ENCODE data around the gene RIMKLA. TPM values are rescaled to one million over a fixed set of nuclear protein-coding genes. Genes with fewer than 3 reads are reported as not detected.

RIMKLA gene
- total RNA-seq, 2 experiments from 2014 or later: 1.2 TPM

DNA sequence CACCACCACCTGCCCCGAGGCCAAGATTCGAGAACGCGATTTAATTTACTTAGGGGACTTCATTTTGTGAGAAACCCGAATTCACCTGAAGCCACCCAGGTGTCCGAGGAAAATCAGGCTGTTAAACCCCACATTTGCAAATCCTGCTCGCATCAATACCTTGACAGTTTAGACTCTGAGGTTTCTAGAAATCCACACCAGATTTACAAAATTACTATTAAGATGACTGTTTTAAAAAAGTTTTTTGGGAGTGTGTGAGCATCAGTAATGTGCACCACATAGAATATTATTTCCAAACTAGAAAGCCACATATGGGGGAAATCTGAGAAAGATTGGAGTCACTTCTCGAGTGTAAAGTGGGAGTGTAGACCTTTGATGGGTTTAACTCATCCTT lies 685 bp downstream of the RIMKLA start:
- intact Hi-C loops (cut with micrococcal nuclease): no loop called here
- Mint-ChIP-seq H3K9me3 (no peaks in the 10 kb centered on the region), H3K4me1 (ENCODE audit: low read depth) (peaks cover 2% of the 10 kb centered on the region), H3K27me3 (ENCODE audit: low read depth) (peaks cover 39% of the 10 kb centered on the region), H3K4me3 (peak overlapping the region; percentile 64), H3K36me3 (ENCODE audit: low read depth) (no peaks in the 10 kb centered on the region), H3K27ac (no peak overlapping the region)
- CTCF ChIA-PET: no interaction called here
- DNase-seq: no peak

DNA sequence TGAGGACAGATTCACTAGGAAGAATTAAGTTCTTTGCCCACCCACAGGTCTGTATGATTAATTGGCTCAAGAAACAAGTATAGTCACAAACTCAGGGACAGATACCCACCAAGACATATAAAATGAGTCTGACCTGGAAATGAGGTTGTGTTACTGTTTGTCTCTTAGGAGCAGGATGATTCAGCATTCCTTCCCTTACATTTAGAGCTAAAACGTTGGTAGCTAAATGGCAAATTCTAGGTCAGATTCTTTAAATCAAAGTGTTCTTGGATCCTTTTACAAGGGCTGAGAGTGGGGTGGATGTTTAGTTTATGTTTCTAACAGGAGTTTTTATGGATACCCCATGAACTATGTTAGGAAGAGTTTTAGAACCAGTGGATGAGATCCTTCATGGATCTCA lies 4.7 kb downstream of the RIMKLA start:
- H3K27me3 Mint-ChIP-seq (ENCODE audit: low read depth): peaks cover 30% of the 10 kb centered on the region
- no peak overlapping the region for H3K27ac Mint-ChIP-seq
- no peaks in the 10 kb centered on the region for H3K9me3 Mint-ChIP-seq
- intact Hi-C loops (cut with micrococcal nuclease): no loop called here
- no peaks in the 10 kb centered on the region for H3K36me3 Mint-ChIP-seq (ENCODE audit: low read depth)
- CTCF ChIA-PET: interaction anchor here (0.5 kb wide), 2 partner anchors 13 to 238 kb away, joined by 3 read pairs; no protein-coding TSS in a partner anchor
- DNase-seq: no peak
- peaks cover 2% of the 10 kb centered on the region for H3K4me1 Mint-ChIP-seq (ENCODE audit: low read depth)
- H3K4me3 Mint-ChIP-seq: no peak overlapping the region

DNA sequence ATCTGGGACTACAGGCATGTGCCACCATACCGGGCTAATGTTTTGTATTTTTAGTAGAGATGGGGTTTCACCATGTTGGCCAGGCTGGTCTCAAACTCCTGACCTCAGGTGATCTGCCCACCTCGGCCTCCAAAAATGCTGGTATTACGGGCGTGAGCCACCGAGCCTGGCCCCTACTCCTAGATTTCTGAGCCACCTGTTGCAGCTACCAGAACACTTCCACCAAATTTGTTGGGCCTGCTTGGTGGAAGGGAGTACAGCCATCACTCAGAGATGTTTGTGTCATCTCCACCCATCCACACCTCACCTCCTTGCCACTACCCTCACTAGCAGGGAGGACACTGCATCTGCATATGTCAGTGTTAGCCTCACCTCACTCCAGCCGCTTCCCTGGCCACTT lies 5.5 kb downstream of the RIMKLA start:
- Mint-ChIP-seq H3K4me3 (no peak overlapping the region), H3K4me1 (ENCODE audit: low read depth) (peaks cover 2% of the 10 kb centered on the region), H3K27me3 (ENCODE audit: low read depth) (peaks cover 29% of the 10 kb centered on the region), H3K27ac (no peak overlapping the region), H3K9me3 (no peaks in the 10 kb centered on the region), H3K36me3 (ENCODE audit: low read depth) (no peaks in the 10 kb centered on the region)
- intact Hi-C loops (cut with micrococcal nuclease): no loop called here
- no peak for DNase-seq
- CTCF ChIA-PET: no interaction called here

DNA sequence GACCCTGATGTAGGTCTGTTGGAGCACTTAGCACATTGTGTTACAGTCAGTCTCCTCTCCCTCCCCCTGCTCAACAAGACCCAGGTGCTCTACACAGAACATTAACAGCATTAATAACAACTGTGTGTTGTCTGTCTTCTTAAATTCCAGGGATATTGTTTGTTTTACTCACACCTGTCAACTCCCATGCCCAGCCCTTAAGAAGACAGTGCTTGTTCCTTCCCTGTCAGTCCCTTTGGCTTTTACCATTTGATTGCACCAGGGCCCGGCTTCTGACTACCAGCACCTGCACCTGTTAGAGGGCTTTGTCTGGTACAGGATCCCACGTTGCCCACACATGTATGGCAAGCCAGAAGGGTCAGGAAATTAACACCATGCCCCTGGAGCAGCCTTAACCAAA lies 11.7 kb downstream of the RIMKLA start:
- H3K36me3 Mint-ChIP-seq (ENCODE audit: low read depth): no peaks in the 10 kb centered on the region
- CTCF ChIA-PET: no interaction called here
- no peaks in the 10 kb centered on the region for H3K27me3 Mint-ChIP-seq (ENCODE audit: low read depth)
- no peak overlapping the region for H3K27ac Mint-ChIP-seq
- no peak overlapping the region for H3K4me3 Mint-ChIP-seq
- DNase-seq: no peak
- no peaks in the 10 kb centered on the region for H3K9me3 Mint-ChIP-seq
- H3K4me1 Mint-ChIP-seq (ENCODE audit: low read depth): peaks cover 10% of the 10 kb centered on the region
- intact Hi-C loops (cut with micrococcal nuclease): loop anchor here (2.0 kb wide), 1 partner anchor 65 kb away; the partner anchor contains the start of genes PPCS and ZMYND12

DNA sequence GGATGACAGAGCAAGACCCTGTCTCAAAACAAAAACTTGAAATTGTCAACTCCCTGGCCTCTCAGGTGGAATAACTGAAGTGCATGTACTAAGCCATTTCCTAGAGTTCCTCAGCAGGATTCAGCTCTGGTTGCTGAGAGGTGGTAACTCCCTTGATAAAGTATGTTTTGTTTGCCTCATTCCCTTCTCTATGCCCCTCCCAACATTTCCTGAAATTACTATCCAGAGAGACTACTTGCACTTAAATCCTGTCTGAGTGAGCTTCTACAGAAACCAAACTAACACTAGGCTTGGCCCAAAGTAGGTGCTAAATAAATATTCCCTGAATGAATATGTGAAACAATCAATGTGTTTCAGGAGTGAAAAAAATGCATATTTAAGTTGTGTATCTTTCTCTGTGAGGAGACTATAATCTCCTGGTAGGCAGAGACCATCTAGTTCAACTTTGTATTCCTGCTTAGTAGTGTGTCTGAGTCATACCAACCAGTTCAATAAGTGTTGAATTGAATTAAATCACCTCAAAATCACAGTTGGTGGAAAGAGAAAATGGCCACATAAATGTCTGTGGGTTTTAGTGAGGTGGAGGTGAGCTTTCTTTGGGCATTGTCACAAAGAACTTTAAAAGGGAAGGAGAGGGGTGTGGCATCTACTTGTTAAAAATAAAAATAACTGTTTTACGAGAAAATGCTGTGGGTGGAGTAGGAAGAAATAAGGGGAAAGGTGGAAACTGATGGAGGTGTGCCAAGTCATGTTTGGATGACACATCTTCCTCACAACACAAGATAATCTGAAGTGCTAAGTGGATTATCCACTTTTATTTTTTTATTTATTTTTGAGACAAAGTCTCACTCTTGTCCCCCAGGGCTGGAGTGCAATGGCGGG lies 12.6 kb downstream of the RIMKLA start:
- no peak for DNase-seq
- CTCF ChIA-PET: no interaction called here
- intact Hi-C loops (cut with micrococcal nuclease): loop anchor here (2.0 kb wide), 1 partner anchor 64 kb away; the partner anchor contains the start of genes PPCS and ZMYND12
- H3K4me1 Mint-ChIP-seq (ENCODE audit: low read depth): peaks cover 10% of the 10 kb centered on the region
- no peak overlapping the region for H3K27ac Mint-ChIP-seq
- no peaks in the 10 kb centered on the region for H3K36me3 Mint-ChIP-seq (ENCODE audit: low read depth)
- no peak overlapping the region for H3K4me3 Mint-ChIP-seq
- H3K9me3 Mint-ChIP-seq: no peaks in the 10 kb centered on the region
- no peaks in the 10 kb centered on the region for H3K27me3 Mint-ChIP-seq (ENCODE audit: low read depth)

DNA sequence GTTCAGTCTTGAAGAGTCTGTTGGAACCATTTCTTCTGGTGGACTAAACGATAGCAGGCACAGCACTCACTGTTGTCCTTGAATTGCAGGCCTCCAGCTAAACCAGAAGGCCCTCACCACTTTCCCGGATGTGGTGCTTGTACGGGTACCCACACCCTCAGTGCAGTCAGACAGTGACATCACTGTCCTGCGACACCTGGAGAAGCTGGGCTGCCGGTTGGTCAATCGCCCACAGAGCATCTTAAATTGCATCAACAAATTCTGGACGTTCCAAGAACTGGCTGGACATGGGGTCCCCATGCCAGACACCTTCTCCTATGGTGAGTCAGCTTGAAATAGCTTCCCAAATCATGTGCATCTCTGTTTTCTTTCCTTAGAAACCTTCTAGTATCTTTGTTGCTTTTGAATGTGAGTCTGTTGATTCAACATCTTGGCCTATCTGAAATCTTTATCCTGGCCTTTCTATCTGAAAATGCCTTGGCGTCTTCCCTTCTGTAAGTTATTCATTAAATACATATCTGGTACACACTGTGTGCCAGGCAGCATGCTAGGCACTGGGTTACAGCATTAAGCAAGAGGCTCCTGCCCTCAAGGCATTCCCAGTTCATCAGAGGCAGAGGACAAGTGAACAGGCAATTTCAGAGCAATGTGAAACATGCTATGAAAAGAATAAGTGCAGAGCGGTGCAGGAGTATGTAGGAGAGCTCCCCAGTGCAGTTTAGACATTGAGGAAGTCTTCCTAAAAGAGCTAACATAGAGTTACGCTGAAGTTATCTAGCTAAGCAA lies 18.9 kb downstream of the RIMKLA start:
- H3K4me3 Mint-ChIP-seq: no peak overlapping the region
- H3K9me3 Mint-ChIP-seq: no peaks in the 10 kb centered on the region
- DNase-seq: no peak
- H3K27me3 Mint-ChIP-seq (ENCODE audit: low read depth): peaks cover 5% of the 10 kb centered on the region
- CTCF ChIA-PET: no interaction called here
- no peak overlapping the region for H3K27ac Mint-ChIP-seq
- intact Hi-C loops (cut with micrococcal nuclease): no loop called here
- no peaks in the 10 kb centered on the region for H3K4me1 Mint-ChIP-seq (ENCODE audit: low read depth)
- H3K36me3 Mint-ChIP-seq (ENCODE audit: low read depth): no peaks in the 10 kb centered on the region

DNA sequence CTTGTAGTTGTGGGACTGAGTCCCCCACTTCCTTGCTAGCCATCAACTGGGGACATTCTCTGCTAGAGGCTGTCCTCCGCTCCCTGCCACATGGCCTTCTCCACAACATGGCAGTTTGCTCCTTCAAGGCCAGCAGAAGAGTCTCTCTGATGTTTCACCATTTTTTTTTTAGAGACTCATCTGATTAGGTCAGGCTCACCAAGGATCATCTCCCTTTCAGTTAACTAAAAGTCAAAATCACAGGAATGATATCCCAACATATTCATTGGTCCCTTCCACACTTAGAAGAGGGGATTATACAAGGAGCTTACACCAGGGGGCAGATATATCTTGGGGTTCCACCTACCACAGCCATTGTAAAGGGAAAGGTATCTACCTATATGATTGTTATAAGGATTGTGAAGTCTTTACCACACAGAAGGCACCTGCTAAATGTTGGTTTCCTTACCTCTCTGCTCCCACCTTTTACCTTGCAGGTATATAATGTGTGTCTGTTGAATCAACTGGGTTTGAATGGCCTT lies 23.3 kb downstream of the RIMKLA start:
- H3K4me1 Mint-ChIP-seq (ENCODE audit: low read depth): no peaks in the 10 kb centered on the region
- CTCF ChIA-PET: interaction anchor here (0.9 kb wide), 1 partner anchor 15 kb away, joined by 3 read pairs; no protein-coding TSS in a partner anchor
- H3K4me3 Mint-ChIP-seq: no peak overlapping the region
- peaks cover 7% of the 10 kb centered on the region for H3K27me3 Mint-ChIP-seq (ENCODE audit: low read depth)
- intact Hi-C loops (cut with micrococcal nuclease): no loop called here
- DNase-seq: no peak
- no peaks in the 10 kb centered on the region for H3K36me3 Mint-ChIP-seq (ENCODE audit: low read depth)
- H3K9me3 Mint-ChIP-seq: no peaks in the 10 kb centered on the region
- H3K27ac Mint-ChIP-seq: no peak overlapping the region

DNA sequence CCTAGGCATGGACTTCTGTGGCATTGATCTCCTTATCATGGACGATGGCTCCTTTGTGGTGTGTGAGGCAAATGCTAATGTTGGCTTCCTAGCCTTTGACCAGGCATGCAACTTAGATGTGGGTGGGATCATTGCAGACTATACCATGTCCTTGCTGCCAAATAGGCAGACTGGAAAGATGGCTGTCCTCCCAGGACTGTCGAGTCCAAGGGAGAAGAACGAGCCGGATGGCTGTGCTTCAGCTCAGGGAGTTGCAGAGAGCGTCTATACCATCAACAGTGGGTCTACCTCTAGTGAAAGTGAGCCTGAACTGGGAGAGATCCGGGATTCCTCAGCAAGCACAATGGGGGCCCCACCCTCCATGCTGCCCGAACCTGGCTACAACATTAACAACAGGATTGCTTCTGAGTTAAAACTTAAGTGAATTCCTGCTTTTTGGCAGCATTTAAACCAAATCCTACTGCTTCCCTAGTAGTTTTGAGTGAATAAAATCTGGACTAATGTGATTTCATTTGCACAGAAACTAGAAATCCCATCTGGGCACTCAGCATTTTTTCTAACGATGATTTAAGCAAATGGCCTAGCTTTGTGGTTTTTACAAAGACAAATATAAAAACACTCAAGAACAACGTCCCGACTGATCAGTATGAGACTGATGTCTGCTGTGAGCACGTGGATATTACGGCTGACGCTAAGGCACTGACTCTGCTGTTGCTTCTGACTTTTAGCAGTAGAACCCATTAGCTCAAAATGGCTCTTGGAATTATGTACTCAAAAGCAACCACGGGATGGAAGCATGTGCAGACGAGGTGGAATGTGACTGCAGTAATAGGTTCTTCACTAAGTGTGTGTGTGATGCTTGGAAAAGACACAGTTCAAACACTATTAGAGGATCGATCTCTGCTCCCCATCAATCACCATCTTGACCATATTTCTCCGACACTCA lies 34.2 kb downstream of the RIMKLA start:
- DNase-seq: no peak
- no peaks in the 10 kb centered on the region for H3K36me3 Mint-ChIP-seq (ENCODE audit: low read depth)
- no peaks in the 10 kb centered on the region for H3K9me3 Mint-ChIP-seq
- H3K4me1 Mint-ChIP-seq (ENCODE audit: low read depth): no peaks in the 10 kb centered on the region
- intact Hi-C loops (cut with micrococcal nuclease): no loop called here
- CTCF ChIA-PET: no interaction called here
- H3K4me3 Mint-ChIP-seq: no peak overlapping the region
- H3K27me3 Mint-ChIP-seq (ENCODE audit: low read depth): no peaks in the 10 kb centered on the region
- H3K27ac Mint-ChIP-seq: no peak overlapping the region

DNA sequence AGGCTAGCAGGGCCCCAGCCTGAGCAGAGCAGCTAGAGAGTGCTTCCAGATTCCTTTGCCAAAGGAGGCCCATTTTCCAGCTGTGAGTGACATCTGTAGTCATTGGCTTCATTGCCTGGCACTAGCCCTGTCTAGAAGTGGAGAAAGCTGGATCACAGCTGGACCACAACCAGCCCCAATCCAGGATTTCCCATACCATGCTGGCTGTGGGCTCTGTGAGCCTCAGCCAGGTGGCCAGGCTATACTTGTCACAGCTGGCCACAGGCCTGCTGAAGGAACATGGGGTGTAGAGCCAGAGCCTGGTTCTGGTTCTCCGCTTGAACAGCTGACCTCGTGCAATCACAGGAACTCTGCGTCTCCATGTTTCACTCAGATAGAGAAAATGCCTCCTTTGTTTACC lies 36.6 kb downstream of the RIMKLA start:
- Mint-ChIP-seq H3K36me3 (ENCODE audit: low read depth) (no peaks in the 10 kb centered on the region), H3K27ac (no peak overlapping the region), H3K27me3 (ENCODE audit: low read depth) (peaks cover 2% of the 10 kb centered on the region), H3K9me3 (no peaks in the 10 kb centered on the region), H3K4me3 (no peak overlapping the region), H3K4me1 (ENCODE audit: low read depth) (no peaks in the 10 kb centered on the region)
- intact Hi-C loops (cut with micrococcal nuclease): no loop called here
- DNase-seq: no peak
- CTCF ChIA-PET: interaction anchor here (0.5 to 0.6 kb wide), 3 partner anchors 66 to 593 kb away, joined by 3 to 6 read pairs (median 5); no protein-coding TSS in a partner anchor

DNA sequence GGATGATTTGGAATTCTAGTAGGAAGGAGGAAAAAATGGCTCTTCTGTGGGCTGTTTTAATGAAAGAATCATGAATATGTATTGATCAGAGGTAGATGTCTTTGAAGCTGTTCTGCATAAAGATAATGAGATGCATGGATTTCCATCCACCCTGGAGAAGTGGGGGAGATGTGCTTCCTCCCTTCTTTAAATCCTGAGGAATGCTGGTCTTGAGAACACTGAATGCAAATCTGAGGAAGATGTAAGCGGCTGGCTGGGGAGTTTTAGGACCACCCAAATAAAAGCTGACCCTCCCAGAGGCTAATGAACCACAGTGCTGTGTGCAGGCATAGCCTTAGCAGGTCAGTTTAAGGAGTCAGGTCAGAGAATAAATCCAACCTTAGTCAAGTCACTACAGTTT lies 37.9 kb downstream of the RIMKLA start:
- CTCF ChIA-PET: no interaction called here
- H3K36me3 Mint-ChIP-seq (ENCODE audit: low read depth): no peaks in the 10 kb centered on the region
- intact Hi-C loops (cut with micrococcal nuclease): no loop called here

DNA sequence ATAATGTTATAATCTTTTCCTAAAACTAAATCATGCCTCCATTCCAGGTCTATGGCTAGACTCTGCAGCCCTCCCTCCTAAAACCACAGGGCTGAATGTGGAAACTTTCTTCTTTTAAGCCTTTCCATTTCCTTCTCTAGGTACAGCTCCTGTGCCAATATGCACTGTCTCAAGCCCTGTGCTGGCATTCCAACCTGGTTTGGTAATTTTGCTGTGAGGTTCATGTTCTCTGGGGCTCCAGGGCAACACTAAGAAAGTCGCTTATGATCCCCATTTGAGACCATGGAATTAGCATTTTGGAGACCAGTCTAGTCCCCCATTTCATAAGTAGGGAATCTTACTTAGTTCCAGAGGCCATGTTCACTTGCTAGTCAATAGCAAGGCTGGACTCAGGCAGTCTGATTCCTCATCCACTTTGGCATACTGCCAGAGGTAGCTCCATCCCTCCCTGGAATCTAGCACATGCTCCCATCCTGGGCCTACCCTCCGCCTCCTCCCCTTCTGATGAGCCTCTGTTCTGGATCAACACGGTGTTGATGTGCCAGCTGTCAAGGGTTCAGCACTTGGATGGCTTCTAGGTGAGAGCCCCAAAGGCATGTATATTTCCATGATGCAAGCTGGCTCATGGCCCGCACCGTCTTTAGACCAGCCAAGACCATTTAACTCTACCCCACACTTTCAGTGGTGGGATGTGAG lies 38.7 kb downstream of the RIMKLA start:
- no peak for DNase-seq
- CTCF ChIA-PET: interaction anchor here (1.0 kb wide), 1 partner anchor 16 kb away, joined by 3 read pairs; no protein-coding TSS in a partner anchor
- Mint-ChIP-seq H3K27me3 (ENCODE audit: low read depth) (peaks cover 2% of the 10 kb centered on the region), H3K4me1 (ENCODE audit: low read depth) (no peaks in the 10 kb centered on the region), H3K27ac (no peak overlapping the region), H3K36me3 (ENCODE audit: low read depth) (no peaks in the 10 kb centered on the region), H3K4me3 (no peak overlapping the region), H3K9me3 (no peaks in the 10 kb centered on the region)
- intact Hi-C loops (cut with micrococcal nuclease): no loop called here

More for the DNA sequence above, 37.9 kb downstream of the RIMKLA start:
- Mint-ChIP-seq H3K27ac (no peak overlapping the region), H3K4me3 (no peak overlapping the region), H3K27me3 (ENCODE audit: low read depth) (peaks cover 2% of the 10 kb centered on the region), H3K9me3 (no peaks in the 10 kb centered on the region), H3K4me1 (ENCODE audit: low read depth) (no peaks in the 10 kb centered on the region)
- no peak for DNase-seq
